Osteoblast (primary cell): ENCODE measurements around the gene CTSV. TPM values are rescaled to one million over a fixed set of nuclear protein-coding genes. Genes with fewer than 3 reads are reported as not detected.
A peak's percentile ranks its signal among the peaks of the same experiment; 100 is the strongest.
"Not testable (repeated sequence)": the region's sequence is repeated elsewhere in the genome, so short reads cannot be mapped to it uniquely, and the experiment has no call there.

Source experiments
- DNase-seq: peaks from one replicate; pipeline ENCODE4 v3.0.0; 2011; ENCODE audit warnings: low spot score, mixed read lengths; ENCODE audit not compliant: insufficient read length; ENCODE audit errors: missing footprints
- H2AFZ ChIP-seq: 2 replicates; pipeline ENCODE4 v1.6.0; 2011; ENCODE audit warnings: mild to moderate bottlenecking, low read length
- H3K27ac ChIP-seq: 2 replicates; pipeline ENCODE4 v1.5.1; 2011; ENCODE audit warnings: mild to moderate bottlenecking, low read depth, low read length, moderate library complexity
- H3K27me3 ChIP-seq: 2 replicates; pipeline ENCODE4 v1.6.0; 2012; ENCODE audit warnings: mild to moderate bottlenecking, control low read depth, inconsistent platforms, low read length, moderate library complexity; ENCODE audit not compliant: insufficient read depth
- H3K36me3 ChIP-seq: 2 replicates; pipeline ENCODE4 v1.5.1; 2011; ENCODE audit warnings: mild to moderate bottlenecking, low read length, control low read depth, moderate library complexity; ENCODE audit not compliant: insufficient read depth
- H3K4me1 ChIP-seq: 2 replicates; pipeline ENCODE4 v1.5.1; 2011; ENCODE audit warnings: mild to moderate bottlenecking, low read length, control low read depth, moderate library complexity; ENCODE audit not compliant: insufficient read depth
- H3K4me2 ChIP-seq: 2 replicates; pipeline ENCODE4 v1.6.0; 2011; ENCODE audit warnings: mild to moderate bottlenecking, low read length; ENCODE audit not compliant: insufficient read depth
- H3K4me3 ChIP-seq: fragments of 200-600 bp; sonication (generic); 3 replicates; pipeline ENCODE4 v1.5.1; 2012; ENCODE audit warnings: mild to moderate bottlenecking, low read length, inconsistent platforms; ENCODE audit not compliant: insufficient read depth
- H3K79me2 ChIP-seq: 2 replicates; pipeline ENCODE4 v1.6.0; 2012; ENCODE audit warnings: mild to moderate bottlenecking, low read length, control low read depth, inconsistent platforms; ENCODE audit not compliant: insufficient read depth
- H3K9me3 ChIP-seq: 2 replicates; pipeline ENCODE4 v1.5.1; 2011; ENCODE audit warnings: low read depth, low read length, control low read depth
- H4K20me1 ChIP-seq: 2 replicates; pipeline ENCODE4 v1.6.0; 2012; ENCODE audit warnings: mild to moderate bottlenecking, low read length, control low read depth; ENCODE audit not compliant: insufficient read depth
- total RNA-seq: library from RNA; depleted of rRNA; stranded (reverse); fragments of >200 nt; gene quantifications from 2 replicates; pipeline ENCODE4 v1.2.3, GENCODE V29; 2012
- TF ChIP-seq, protein P1 (sequence below): IDR thresholded peaks from 2 replicates; pipeline ENCODE4 v1.5.1; 2011; ENCODE audit warnings: mild to moderate bottlenecking, low read depth, low read length, moderate library complexity; ENCODE audit errors: extremely low read depth

CTSV gene
- 0.29 and 0.36 TPM in 2 replicates for total RNA-seq

DNA sequence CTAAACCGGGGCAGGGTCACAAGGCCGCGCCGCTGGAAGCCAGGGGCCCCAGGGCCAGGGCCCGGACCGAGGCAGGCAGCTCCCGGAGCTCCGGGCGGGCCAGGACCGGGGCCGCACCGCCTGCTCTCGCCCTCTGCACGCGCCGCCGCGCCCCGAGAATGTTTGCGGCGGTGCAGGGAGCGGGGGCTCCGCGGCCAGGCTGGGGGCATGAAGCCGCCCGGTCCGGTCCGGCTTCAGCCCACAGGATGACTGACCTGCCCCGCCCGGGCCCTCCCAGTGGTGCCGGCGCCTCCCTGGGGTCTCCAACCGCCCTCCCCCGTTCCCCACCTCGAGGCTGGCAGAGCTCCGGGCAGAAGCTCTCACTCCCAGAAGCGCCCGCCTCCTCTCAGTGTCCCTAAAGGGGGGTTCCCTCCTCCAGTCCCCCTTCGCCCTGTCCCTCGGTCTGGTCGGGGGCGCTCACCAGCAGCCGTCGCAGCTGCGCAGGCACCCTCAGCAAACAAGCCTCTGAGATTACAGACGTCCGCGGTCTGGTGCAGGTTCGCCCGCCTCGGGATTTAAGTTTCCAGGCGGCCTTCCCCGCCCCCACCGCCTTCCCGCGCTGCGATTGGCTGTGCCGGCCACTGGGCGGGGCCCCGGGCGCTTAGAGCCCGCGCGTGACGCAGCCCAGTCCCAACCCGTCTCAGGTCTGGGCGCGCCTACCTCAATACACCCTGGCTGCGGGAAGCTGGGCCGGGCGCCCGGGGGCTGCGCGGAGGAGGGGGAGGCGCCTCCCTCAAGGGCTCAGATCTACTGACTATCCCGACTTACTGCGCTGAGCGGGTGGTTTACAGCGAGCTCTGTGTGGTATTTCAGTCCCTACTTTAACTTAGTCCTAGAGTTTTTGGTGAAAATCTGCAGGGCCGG lies at the start of gene CTSV:
TSS of gene CTSV (minus strand) at position 532 of the 903 bp plus-strand sequence. CDS start 1,099 bp downstream, outside the sequence.
- peak; percentile 98 for DNase-seq
- TF ChIP-seq, protein P1, sequence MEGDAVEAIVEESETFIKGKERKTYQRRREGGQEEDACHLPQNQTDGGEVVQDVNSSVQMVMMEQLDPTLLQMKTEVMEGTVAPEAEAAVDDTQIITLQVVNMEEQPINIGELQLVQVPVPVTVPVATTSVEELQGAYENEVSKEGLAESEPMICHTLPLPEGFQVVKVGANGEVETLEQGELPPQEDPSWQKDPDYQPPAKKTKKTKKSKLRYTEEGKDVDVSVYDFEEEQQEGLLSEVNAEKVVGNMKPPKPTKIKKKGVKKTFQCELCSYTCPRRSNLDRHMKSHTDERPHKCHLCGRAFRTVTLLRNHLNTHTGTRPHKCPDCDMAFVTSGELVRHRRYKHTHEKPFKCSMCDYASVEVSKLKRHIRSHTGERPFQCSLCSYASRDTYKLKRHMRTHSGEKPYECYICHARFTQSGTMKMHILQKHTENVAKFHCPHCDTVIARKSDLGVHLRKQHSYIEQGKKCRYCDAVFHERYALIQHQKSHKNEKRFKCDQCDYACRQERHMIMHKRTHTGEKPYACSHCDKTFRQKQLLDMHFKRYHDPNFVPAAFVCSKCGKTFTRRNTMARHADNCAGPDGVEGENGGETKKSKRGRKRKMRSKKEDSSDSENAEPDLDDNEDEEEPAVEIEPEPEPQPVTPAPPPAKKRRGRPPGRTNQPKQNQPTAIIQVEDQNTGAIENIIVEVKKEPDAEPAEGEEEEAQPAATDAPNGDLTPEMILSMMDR = no peak
- Histone ChIP-seq H3K4me1 (peaks cover 3% of the 10 kb centered on the region), H3K79me2 (no peaks in the 10 kb centered on the region), H3K27ac (no peak within 1 kb of the TSS), H2AFZ (peak within 1 kb of the TSS; percentile 97), H3K27me3 (peaks cover 7% of the 10 kb centered on the region), H3K4me2 (peak within 1 kb of the TSS; percentile 96), H3K9me3 (no peaks in the 10 kb centered on the region), H3K4me3 (peak within 1 kb of the TSS; percentile 75), H3K36me3 (no peaks in the 10 kb centered on the region), H4K20me1 (no peaks in the 10 kb centered on the region)

DNA sequence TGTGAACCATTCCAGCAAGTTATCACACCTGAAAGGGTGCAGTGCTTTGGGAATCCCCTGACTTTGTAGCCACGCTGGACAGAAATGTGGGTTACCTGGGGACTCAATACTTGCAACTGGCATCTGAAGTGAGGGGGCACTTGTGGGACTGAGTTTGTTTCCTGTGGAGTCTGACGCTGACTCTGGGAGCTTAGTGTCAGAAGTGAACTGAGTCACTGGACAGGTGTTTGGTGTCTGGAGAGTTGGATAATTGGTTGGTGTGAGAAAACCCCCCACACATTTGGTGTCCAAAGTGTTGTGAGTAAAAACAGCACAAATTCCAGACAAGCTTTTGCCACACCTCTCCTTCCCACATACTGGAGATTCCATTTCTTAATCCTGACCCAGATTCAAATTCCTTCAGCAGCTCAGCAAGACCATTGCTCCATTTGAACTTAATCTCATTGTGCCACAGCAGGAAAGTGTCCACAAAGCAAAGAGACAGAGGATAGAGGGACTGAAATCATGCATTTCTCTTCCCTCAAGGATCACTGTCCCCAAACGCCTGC lies 48.8 kb upstream of the CTSV start:
- not testable (repeated sequence) for H4K20me1 ChIP-seq, H3K27me3 ChIP-seq, H3K4me3 ChIP-seq, H3K4me2 ChIP-seq, H3K9me3 ChIP-seq, H3K27ac ChIP-seq, H2AFZ ChIP-seq, H3K79me2 ChIP-seq, DNase-seq, H3K4me1 ChIP-seq, H3K36me3 ChIP-seq

GRCh38 chr9:97084562-97084991 lies 45.6 kb upstream of the CTSV start:
- H3K36me3 ChIP-seq, H3K4me3 ChIP-seq, H3K4me1 ChIP-seq, H3K79me2 ChIP-seq, H4K20me1 ChIP-seq, H3K27ac ChIP-seq, H3K4me2 ChIP-seq, H3K27me3 ChIP-seq, H2AFZ ChIP-seq, H3K9me3 ChIP-seq, DNase-seq: not testable (repeated sequence)

DNA sequence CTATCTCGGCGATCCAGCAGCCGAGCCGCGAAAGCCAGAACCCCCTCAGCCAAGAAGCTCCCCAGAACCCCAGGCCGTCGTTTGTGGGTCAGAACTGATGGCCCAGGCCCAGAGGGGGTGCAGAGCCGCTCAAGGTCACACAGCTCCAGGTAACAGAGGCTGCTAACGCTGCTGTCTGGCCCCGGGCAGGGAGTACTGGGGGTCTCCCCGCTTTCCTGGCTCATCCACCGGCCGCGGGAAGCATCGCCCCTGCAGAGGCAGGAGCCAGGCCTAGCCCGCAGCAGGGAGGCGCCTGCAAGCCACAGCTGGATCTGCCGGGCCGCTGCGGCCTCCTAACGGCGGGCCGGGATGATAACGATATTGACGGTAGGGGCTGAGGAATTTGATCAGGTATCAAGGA lies 39.4 kb upstream of the CTSV start:
- no peak overlapping the region for H2AFZ ChIP-seq
- H3K4me2 ChIP-seq = no peak overlapping the region
- H3K4me1 ChIP-seq = no peaks in the 10 kb centered on the region
- TF ChIP-seq, protein P1 = no peak
- H3K27ac ChIP-seq = no peak overlapping the region
- no peak overlapping the region for H3K4me3 ChIP-seq
- H3K9me3 ChIP-seq = no peaks in the 10 kb centered on the region
- H3K36me3 ChIP-seq = no peaks in the 10 kb centered on the region
- no peaks in the 10 kb centered on the region for H4K20me1 ChIP-seq
- H3K27me3 ChIP-seq = peaks cover 18% of the 10 kb centered on the region
- H3K79me2 ChIP-seq = no peaks in the 10 kb centered on the region
- DNase-seq = no peak
